ENCODE data around the gene SUCLA2. TPM values are rescaled to one million over a fixed set of nuclear protein-coding genes. Genes with fewer than 3 reads are reported as not detected.

The SUCLA2 gene
- total RNA-seq, 1 experiment from 2014 or later = 53.9 TPM

DNA sequence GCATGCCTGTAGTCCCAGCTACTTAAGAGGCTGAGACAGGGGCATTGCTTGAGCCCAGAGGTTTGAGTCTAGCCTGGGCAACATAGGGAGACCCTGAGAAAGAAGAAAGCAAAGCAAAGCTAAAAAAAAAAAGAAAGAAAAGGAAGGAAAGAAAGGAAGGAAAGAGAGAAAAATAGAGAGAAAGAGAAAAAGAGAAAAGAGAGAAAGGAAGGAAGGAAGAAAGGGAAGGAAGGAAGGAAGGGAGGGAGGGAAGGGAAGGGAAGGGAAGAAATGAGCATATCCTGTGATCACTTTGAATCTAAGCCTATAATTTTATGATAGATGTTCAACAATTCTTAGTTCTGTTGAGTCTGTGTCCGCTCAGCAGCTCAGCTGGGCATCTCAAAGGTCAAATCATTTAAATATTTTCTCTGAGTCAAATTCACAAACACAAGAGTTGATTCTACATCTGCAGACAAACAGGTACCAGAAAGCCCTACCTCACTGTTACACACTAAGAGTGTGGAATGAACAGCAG is 70.4 kb downstream of the SUCLA2 start:
- no peak overlapping the region for H2BK20ac ChIP-seq (ENCODE audit: low read depth, low read length, poor library complexity, severe bottlenecking)
- Mint-ChIP-seq H3K4me1 (peaks cover 20 to 33% of the 10 kb centered on the region in 2 experiments), H3K9me3 (no peaks in the 10 kb centered on the region; a peak in 1 of 5 replicates), H3K36me3 (ENCODE audit: insufficient read depth in 1 of 3, low read depth in 3 of 3) (peaks cover 0 to 2% (median under 1%) of the 10 kb centered on the region in 3 experiments; a peak in 4 of 7 replicates), H3K4me3 (no peak overlapping the region), H3K27ac (no peak overlapping the region; a peak in 1 of 7 replicates), H3K27me3 (ENCODE audit: low read depth) (no peaks in the 10 kb centered on the region)
- H4K91ac ChIP-seq (ENCODE audit: insufficient read length, low read depth, low read length) = no peak overlapping the region
- no peak overlapping the region for H3K9ac ChIP-seq (ENCODE audit: extremely low read depth, insufficient read length, low read length)
- H3K14ac ChIP-seq (ENCODE audit: insufficient read depth, low read length) = no peak overlapping the region
- no peaks in the 10 kb centered on the region for H3K9me3 ChIP-seq (ENCODE audit: control insufficient read depth, low read depth, low read length)
- no peak overlapping the region for H3K27ac ChIP-seq (ENCODE audit: insufficient read length, low read depth, low read length)
- no peak overlapping the region for H2AK5ac ChIP-seq (ENCODE audit: insufficient read length, low read length)
- H4K20me1 ChIP-seq (ENCODE audit: control insufficient read depth, insufficient read depth, insufficient read length) = no peaks in the 10 kb centered on the region
- no peak overlapping the region for H3K23ac ChIP-seq (ENCODE audit: insufficient read length, low read depth, low read length)
- no CpG with 5 or more reads among the region's 1 CpG for WGBS (ENCODE audit: extremely low coverage, insufficient read length, low lambda C conversion rate)
- no peaks in the 10 kb centered on the region for H3K23me2 ChIP-seq (ENCODE audit: insufficient read length, low read depth, low read length, poor library complexity, severe bottlenecking)
- no peak overlapping the region for H3K56ac ChIP-seq (ENCODE audit: insufficient read length, low read depth, low read length)
- H4K5ac ChIP-seq (ENCODE audit: insufficient read length, low read depth, low read length) = no peak overlapping the region
- no peak overlapping the region for H2BK15ac ChIP-seq (ENCODE audit: low read depth, low read length)
- H3K27me3 ChIP-seq (ENCODE audit: insufficient read depth, low read length) = no peaks in the 10 kb centered on the region
- no peak overlapping the region for H4K8ac ChIP-seq (replicated peaks; ENCODE audit: insufficient read length, low read depth, low read length)
- no peak overlapping the region for H3K4ac ChIP-seq (ENCODE audit: low read depth, low read length)
- no peak overlapping the region for H3K4me2 ChIP-seq (ENCODE audit: insufficient read depth, insufficient read length, low read length)
- no peak overlapping the region for H2BK12ac ChIP-seq (ENCODE audit: insufficient read length, low read depth, low read length)
- H3K79me2 ChIP-seq (ENCODE audit: insufficient read depth, low read length) = no peaks in the 10 kb centered on the region
- H3K4me1 ChIP-seq (ENCODE audit: insufficient read depth, low read length) = peaks cover 15% of the 10 kb centered on the region; the same call in 1 of the 2 replicates
- TF ChIP-seq, protein P1, sequence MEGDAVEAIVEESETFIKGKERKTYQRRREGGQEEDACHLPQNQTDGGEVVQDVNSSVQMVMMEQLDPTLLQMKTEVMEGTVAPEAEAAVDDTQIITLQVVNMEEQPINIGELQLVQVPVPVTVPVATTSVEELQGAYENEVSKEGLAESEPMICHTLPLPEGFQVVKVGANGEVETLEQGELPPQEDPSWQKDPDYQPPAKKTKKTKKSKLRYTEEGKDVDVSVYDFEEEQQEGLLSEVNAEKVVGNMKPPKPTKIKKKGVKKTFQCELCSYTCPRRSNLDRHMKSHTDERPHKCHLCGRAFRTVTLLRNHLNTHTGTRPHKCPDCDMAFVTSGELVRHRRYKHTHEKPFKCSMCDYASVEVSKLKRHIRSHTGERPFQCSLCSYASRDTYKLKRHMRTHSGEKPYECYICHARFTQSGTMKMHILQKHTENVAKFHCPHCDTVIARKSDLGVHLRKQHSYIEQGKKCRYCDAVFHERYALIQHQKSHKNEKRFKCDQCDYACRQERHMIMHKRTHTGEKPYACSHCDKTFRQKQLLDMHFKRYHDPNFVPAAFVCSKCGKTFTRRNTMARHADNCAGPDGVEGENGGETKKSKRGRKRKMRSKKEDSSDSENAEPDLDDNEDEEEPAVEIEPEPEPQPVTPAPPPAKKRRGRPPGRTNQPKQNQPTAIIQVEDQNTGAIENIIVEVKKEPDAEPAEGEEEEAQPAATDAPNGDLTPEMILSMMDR (conservative IDR thresholded peaks at IDR 0.05) = no peak
- H3K79me1 ChIP-seq (ENCODE audit: insufficient read depth, low read depth, low read length, poor library complexity, severe bottlenecking) = no peaks in the 10 kb centered on the region
- H2AFZ ChIP-seq (ENCODE audit: low read length) = no peak overlapping the region
- H3K18ac ChIP-seq (ENCODE audit: insufficient read length, low read depth, low read length) = no peak overlapping the region
- no peak for DNase-seq
- no peak overlapping the region for H2BK120ac ChIP-seq (ENCODE audit: low read depth, low read length, poor library complexity, severe bottlenecking)
- H3T11ph ChIP-seq (ENCODE audit: low read length) = no peak overlapping the region
- H2BK5ac ChIP-seq (ENCODE audit: insufficient read length, low read length) = no peak overlapping the region

Measured in H9 (cell line).